H9 (cell line): ENCODE results near the gene YTHDC1. TPM values are rescaled to one million over a fixed set of nuclear protein-coding genes. Genes with fewer than 3 reads are reported as not detected.

Experiments
- DNase-seq: peaks from one replicate; pipeline ENCODE4 v3.0.0-alpha.2; 2017
- H2AFZ ChIP-seq: one replicate; pipeline ENCODE4 v1.6.1; 2013; ENCODE audit warnings: mild to moderate bottlenecking, low read length, control low read depth, moderate library complexity
- H2AK5ac ChIP-seq: 2 replicates; pipeline ENCODE4 v1.6.1; 2013; ENCODE audit warnings: low read length, control low read depth, mixed read lengths; ENCODE audit not compliant: insufficient read length
- H2BK120ac ChIP-seq: one replicate; pipeline ENCODE4 v1.6.1; 2013; ENCODE audit warnings: low read depth, mild to moderate bottlenecking, low read length, control low read depth, inconsistent platforms; ENCODE audit not compliant: poor library complexity, severe bottlenecking
- H2BK12ac ChIP-seq: 2 replicates; pipeline ENCODE4 v1.6.1; 2013; ENCODE audit warnings: low read length, control low read depth, mixed read lengths, low read depth; ENCODE audit not compliant: insufficient read length
- H2BK15ac ChIP-seq: 2 replicates; pipeline ENCODE4 v1.6.1; 2013; ENCODE audit warnings: low read depth, low read length, control low read depth
- H2BK20ac ChIP-seq: one replicate; pipeline ENCODE4 v1.6.1; 2013; ENCODE audit warnings: low read depth, mild to moderate bottlenecking, low read length, control low read depth, inconsistent platforms; ENCODE audit not compliant: poor library complexity, severe bottlenecking
- H2BK5ac ChIP-seq: 2 replicates; pipeline ENCODE4 v1.6.1; 2013; ENCODE audit warnings: low read length, control low read depth, mixed read lengths; ENCODE audit not compliant: insufficient read length
- H3K14ac ChIP-seq: 2 replicates; pipeline ENCODE4 v1.6.1; 2013; ENCODE audit warnings: low read length, control low read depth; ENCODE audit not compliant: insufficient read depth
- H3K18ac ChIP-seq: 2 replicates; pipeline ENCODE4 v1.6.1; 2013; ENCODE audit warnings: low read depth, mild to moderate bottlenecking, mixed read lengths, low read length, control low read depth; ENCODE audit not compliant: insufficient read length
- H3K23ac ChIP-seq: 2 replicates; pipeline ENCODE4 v1.6.1; 2013; ENCODE audit warnings: low read length, control low read depth, mixed read lengths, low read depth; ENCODE audit not compliant: insufficient read length
- H3K23me2 ChIP-seq: 2 replicates; pipeline ENCODE4 v1.6.1; 2013; ENCODE audit warnings: low read depth, mild to moderate bottlenecking, mixed read lengths, low read length, control low read depth; ENCODE audit not compliant: insufficient read length, poor library complexity, severe bottlenecking
- H3K27ac ChIP-seq: 2 replicates; pipeline ENCODE4 v1.5.1; 2013; ENCODE audit warnings: low read length, control low read depth, mixed read lengths, low read depth; ENCODE audit not compliant: insufficient read length
- H3K27me3 ChIP-seq: 2 replicates; pipeline ENCODE4 v1.6.1; 2013; ENCODE audit warnings: low read length, control low read depth, inconsistent platforms; ENCODE audit not compliant: insufficient read depth
- H3K4ac ChIP-seq: 2 replicates; pipeline ENCODE4 v1.6.1; 2013; ENCODE audit warnings: low read depth, mild to moderate bottlenecking, control low read depth, inconsistent platforms, low read length, moderate library complexity
- H3K4me1 ChIP-seq: 2 replicates; pipeline ENCODE4 v1.6.1; 2013; ENCODE audit warnings: low read length, control low read depth, inconsistent platforms; ENCODE audit not compliant: insufficient read depth
- H3K4me2 ChIP-seq: 2 replicates; pipeline ENCODE4 v1.6.1; 2013; ENCODE audit warnings: low read length, control low read depth, mixed read lengths; ENCODE audit not compliant: insufficient read length, insufficient read depth
- H3K56ac ChIP-seq: 2 replicates; pipeline ENCODE4 v1.6.1; 2013; ENCODE audit warnings: low read depth, mild to moderate bottlenecking, mixed read lengths, low read length, control low read depth; ENCODE audit not compliant: insufficient read length
- H3K79me1 ChIP-seq: 2 replicates; pipeline ENCODE4 v1.6.1; 2013; ENCODE audit warnings: low read depth, mild to moderate bottlenecking, moderate library complexity, low read length, control low read depth, inconsistent platforms; ENCODE audit not compliant: insufficient read depth, poor library complexity, severe bottlenecking
- H3K79me2 ChIP-seq: 2 replicates; pipeline ENCODE4 v1.6.1; 2013; ENCODE audit warnings: low read length, control low read depth, inconsistent platforms; ENCODE audit not compliant: insufficient read depth
- H3K9ac ChIP-seq: 2 replicates; pipeline ENCODE4 v1.6.1; 2013; ENCODE audit warnings: low read length, control low read depth, mixed read lengths; ENCODE audit not compliant: insufficient read length; ENCODE audit errors: extremely low read depth
- H3K9me3 ChIP-seq: one replicate; pipeline ENCODE4 v1.6.1; 2013; ENCODE audit warnings: low read depth, low read length, inconsistent platforms; ENCODE audit not compliant: control insufficient read depth
- H3T11ph ChIP-seq: one replicate; pipeline ENCODE4 v1.6.1; 2013; ENCODE audit warnings: mild to moderate bottlenecking, low read length, control low read depth, inconsistent platforms
- H4K20me1 ChIP-seq: one replicate; pipeline ENCODE4 v1.6.1; 2013; ENCODE audit not compliant: control insufficient read depth, insufficient read length, insufficient read depth
- H4K5ac ChIP-seq: 2 replicates; pipeline ENCODE4 v1.6.1; 2013; ENCODE audit warnings: low read depth, mild to moderate bottlenecking, mixed read lengths, low read length, control low read depth; ENCODE audit not compliant: insufficient read length
- H4K8ac ChIP-seq: replicated peaks from 2 replicates; pipeline ENCODE4 v1.6.1; 2013; ENCODE audit warnings: low read length, control low read depth, mixed read lengths, low read depth; ENCODE audit not compliant: insufficient read length
- H4K91ac ChIP-seq: 2 replicates; pipeline ENCODE4 v1.6.1; 2013; ENCODE audit warnings: low read depth, mild to moderate bottlenecking, moderate library complexity, mixed read lengths, low read length, control low read depth; ENCODE audit not compliant: insufficient read length
- H3K27ac Mint-ChIP-seq, 3 experiments: 2 replicates in 2 of 3; 3 replicates in 1 of 3; pipeline ENCODE4 v1.8.0; 2020 to 2021; ENCODE audit warnings: mixed read lengths in 3 of 3, mild to moderate bottlenecking in 1 of 3, moderate library complexity in 1 of 3
- H3K27me3 Mint-ChIP-seq: 2 replicates; pipeline ENCODE4 v1.8.0; 2021; ENCODE audit warnings: low read depth, mild to moderate bottlenecking, moderate library complexity, mixed read lengths
- H3K36me3 Mint-ChIP-seq, 3 experiments: 2 replicates in 2 of 3; 3 replicates in 1 of 3; pipeline ENCODE4 v1.8.0; 2020 to 2021; ENCODE audit warnings: low read depth in 3 of 3, mixed read lengths in 3 of 3; ENCODE audit not compliant: insufficient read depth in 1 of 3
- H3K4me1 Mint-ChIP-seq, 2 experiments: 2 replicates each; pipeline ENCODE4 v1.8.0; 2020; ENCODE audit warnings: mixed read lengths in 2 of 2
- H3K4me3 Mint-ChIP-seq, 2 experiments: 2 replicates in 1 of 2; 3 replicates in 1 of 2; pipeline ENCODE4 v1.8.0; 2020 to 2021; ENCODE audit warnings: mild to moderate bottlenecking in 2 of 2, mixed read lengths in 2 of 2, moderate library complexity in 1 of 2
- H3K9me3 Mint-ChIP-seq, 2 experiments: 2 replicates in 1 of 2; 3 replicates in 1 of 2; pipeline ENCODE4 v1.8.0; 2020; ENCODE audit warnings: mild to moderate bottlenecking in 2 of 2, mixed read lengths in 2 of 2, moderate library complexity in 1 of 2
- CTCF ChIP-seq: fragments of 200-600 bp; sonication (generic); conservative IDR thresholded peaks from 3 replicates; pipeline ENCODE4 v1.8.0; 2021; ENCODE audit warnings: antibody characterized with exemption, mild to moderate bottlenecking
- WGBS: extraction: QIAGEN DNeasy Blood & Tissue Kit; methylation state at CpG from one replicate; pipeline ENCODE4 v1.1.7; 2013; ENCODE audit warnings: missing lambda C conversion rate, low lambda C conversion rate, mixed read lengths; ENCODE audit not compliant: insufficient read length; ENCODE audit errors: extremely low coverage; 5-methylcytosine and 5-hydroxymethylcytosine counted together
- total RNA-seq: library from RNA; stranded (reverse); gene quantifications from 2 replicates; pipeline ENCODE4 v1.2.1, GENCODE V29; 2021

Gene YTHDC1
- total RNA-seq, 1 experiment from 2014 or later, result 158 TPM

GRCh38 chr4:68316193-68316969 lies 33.5 kb downstream of the YTHDC1 start:
- TF ChIP-seq CTCF, result no peak
- H3K27me3 ChIP-seq, result no peaks in the 10 kb centered on the region
- H3K27ac Mint-ChIP-seq, result peak overlapping the region; percentile 85 to 90 (median 89); a peak in 6 of 7 replicates
- H2BK20ac ChIP-seq, result no peak overlapping the region
- H3K23me2 ChIP-seq, result no peaks in the 10 kb centered on the region
- no peak overlapping the region for H3K4me2 ChIP-seq
- no peak overlapping the region for H3K56ac ChIP-seq
- no peak overlapping the region for H3K4me3 Mint-ChIP-seq
- no peaks in the 10 kb centered on the region for H3K9me3 ChIP-seq
- H3K23ac ChIP-seq, result no peak overlapping the region
- peaks cover 3% of the 10 kb centered on the region; the same call in 1 of the 2 replicates for H3K4me1 ChIP-seq
- no peak overlapping the region for H2BK5ac ChIP-seq
- H4K20me1 ChIP-seq, result no peaks in the 10 kb centered on the region
- no peak overlapping the region for H3K4ac ChIP-seq
- H2BK15ac ChIP-seq, result no peak overlapping the region
- no peak overlapping the region for H2AK5ac ChIP-seq
- H3K36me3 Mint-ChIP-seq, result peaks cover 35 to 84% (median 64%) of the 10 kb centered on the region in 3 experiments
- no peak overlapping the region for H2BK120ac ChIP-seq
- no peak overlapping the region for H3T11ph ChIP-seq
- WGBS, result no CpG with 5 or more reads among the region's 5 CpGs
- no peak overlapping the region for H2BK12ac ChIP-seq
- no peak overlapping the region for H4K91ac ChIP-seq
- H2AFZ ChIP-seq, result no peak overlapping the region
- H4K5ac ChIP-seq, result no peak overlapping the region
- no peak overlapping the region for H3K14ac ChIP-seq
- no peaks in the 10 kb centered on the region for H3K27me3 Mint-ChIP-seq
- no peaks in the 10 kb centered on the region for H3K79me2 ChIP-seq
- no peak overlapping the region for H3K27ac ChIP-seq
- H3K18ac ChIP-seq, result no peak overlapping the region
- no peak for DNase-seq
- H4K8ac ChIP-seq, result no peak overlapping the region
- H3K79me1 ChIP-seq, result no peaks in the 10 kb centered on the region
- no peak overlapping the region for H3K9ac ChIP-seq
- H3K4me1 Mint-ChIP-seq, result peaks cover 23 to 33% of the 10 kb centered on the region in 2 experiments
- no peaks in the 10 kb centered on the region for H3K9me3 Mint-ChIP-seq
